Panc1 (cell line): ENCODE results near the gene LRRC26. TPM values are rescaled to one million over a fixed set of nuclear protein-coding genes. Genes with fewer than 3 reads are reported as not detected.

Experiments used
- ATAC-seq: fragments of 200-7000 bp; cut with Tn5 transposase; 2 replicates; pipeline ENCODE4 v1.9.1; 2020; ENCODE audit warnings: mild to moderate bottlenecking, moderate library complexity
- BruUV-seq: library from RNA; stranded (reverse); fragments of 400-500 nt; replicated peaks from 2 replicates; lab custom pipeline; 2021; lab: Mats Ljungman, UMichigan
- CTCF ChIA-PET: fragments of 300-600 bp; sonication (Branson Sonifier 250); formaldehyde crosslinking; loops from one replicate; lab custom pipeline; 2022; ENCODE audit warnings: antibody characterized with exemption; lab: Charles Lee
- POLR2A ChIA-PET: fragments of 300-600 bp; sonication (Branson Sonifier 250); formaldehyde crosslinking; loops from one replicate; lab custom pipeline; 2022; ENCODE audit warnings: antibody characterized with exemption; lab: Charles Lee
- DNase-seq: peaks from one replicate; pipeline ENCODE4 v3.0.0-alpha.2; 2010; ENCODE audit warnings: low read depth, low spot score
- H3K27ac ChIP-seq: 2 replicates; pipeline ENCODE4 v1.5.1; 2011; ENCODE audit warnings: mild to moderate bottlenecking, low read length, inconsistent platforms
- H3K27me3 ChIP-seq: fragments of 200-500 bp; sonication (Bioruptor generic); 2 replicates; pipeline ENCODE4 v1.6.0; 2014; ENCODE audit warnings: low read length, inconsistent platforms; ENCODE audit not compliant: control insufficient read depth, insufficient read depth
- H3K36me3 ChIP-seq: fragments of 200-500 bp; sonication (Bioruptor generic); 2 replicates; pipeline ENCODE4 v1.5.1; 2014; ENCODE audit warnings: inconsistent platforms, mild to moderate bottlenecking, low read length, moderate library complexity; ENCODE audit not compliant: control insufficient read depth, insufficient read depth
- H3K4me1 ChIP-seq: 2 replicates; pipeline ENCODE4 v1.5.1; 2011; ENCODE audit warnings: inconsistent platforms, mild to moderate bottlenecking, low read length, moderate library complexity; ENCODE audit not compliant: control insufficient read depth, insufficient read depth
- H3K4me3 ChIP-seq, 2 experiments: 2 replicates each; pipeline ENCODE4 v1.5.1; 2011 to 2012; ENCODE audit warnings: low read depth in 2 of 2, low read length in 2 of 2, mild to moderate bottlenecking in 2 of 2, inconsistent platforms in 1 of 2, moderate library complexity in 1 of 2
- H3K9me3 ChIP-seq: fragments of 200-500 bp; sonication (Bioruptor generic); 2 replicates; pipeline ENCODE4 v1.5.1; 2014; ENCODE audit warnings: low read depth, mild to moderate bottlenecking, inconsistent platforms, low read length, moderate library complexity; ENCODE audit not compliant: control insufficient read depth, insufficient read depth
- POLR2AphosphoS5 ChIP-seq: IDR thresholded peaks from 2 replicates; pipeline ENCODE4 v1.6.1; 2012; ENCODE audit warnings: mild to moderate bottlenecking, low read depth, low read length, moderate library complexity
- SIN3A ChIP-seq: IDR thresholded peaks from 2 replicates; pipeline ENCODE4 v1.6.1; 2012; ENCODE audit warnings: low read depth, mild to moderate bottlenecking, low read length, moderate library complexity, borderline replicate concordance; ENCODE audit not compliant: insufficient read depth
- TCF7L2 ChIP-seq: IDR thresholded peaks from 2 replicates; pipeline ENCODE4 v1.6.1; 2011; ENCODE audit warnings: mild to moderate bottlenecking, low read depth, low read length, inconsistent platforms
- in situ Hi-C: cut with HindIII; loops from 2 replicates; pipeline ENCODE4 v1.10.0; 2016; ENCODE audit warnings: low sequenced_read_pairs, low pct_unique_long_range_greater_than_20kb
- intact Hi-C: fragments of 100-400 bp; cut with micrococcal nuclease; formaldehyde crosslinking; loops from one replicate; pipeline ENCODE4 v1.10.0; 2022; ENCODE audit not compliant: unreplicated experiment
- total RNA-seq: library from RNA; stranded (reverse); gene quantifications from one replicate; pipeline ENCODE4 v1.2.1, GENCODE V29; 2021; ENCODE audit not compliant: unreplicated experiment
- TF ChIP-seq, protein P1 (sequence below), 2 experiments: IDR thresholded peaks; 2 replicates each; pipeline ENCODE4 v1.6.1; 2011 to 2012; ENCODE audit warnings: low read depth in 2 of 2, control low read depth in 1 of 2, low read length in 1 of 2, mild to moderate bottlenecking in 1 of 2, moderate library complexity in 1 of 2; ENCODE audit not compliant: insufficient read depth in 1 of 2

Gene LRRC26
- total RNA-seq, 1 experiment from 2014 or later = 0.69 TPM

DNA sequence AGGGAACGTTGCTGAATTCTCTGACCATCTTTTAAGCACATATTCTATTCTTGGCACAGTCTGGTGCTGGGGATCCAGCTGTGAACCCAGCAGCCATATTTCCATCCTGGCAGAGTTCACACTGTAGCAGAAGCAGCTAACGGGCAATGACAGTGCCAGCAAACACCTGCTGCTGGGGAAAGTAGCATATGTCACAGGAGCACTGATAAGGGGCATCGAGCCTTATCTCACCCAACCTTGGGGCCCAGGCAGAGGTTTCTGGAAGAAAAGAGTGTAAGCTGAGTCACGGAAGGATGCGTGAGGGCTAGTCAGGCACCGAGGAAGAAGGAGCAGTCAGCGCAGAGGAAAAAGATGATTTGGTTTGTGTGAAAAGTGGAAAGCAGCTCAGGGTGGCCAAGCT is 36.8 kb upstream of the LRRC26 start:
- peak overlapping the region; percentile 87 for H3K27ac ChIP-seq
- DNase-seq (no peak), ATAC-seq (no peak)
- H3K9me3 ChIP-seq = no peaks in the 10 kb centered on the region
- H3K27me3 ChIP-seq = no peaks in the 10 kb centered on the region
- TF ChIP-seq POLR2AphosphoS5 (no peak), TCF7L2 (no peak)
- TF ChIP-seq, protein P1, sequence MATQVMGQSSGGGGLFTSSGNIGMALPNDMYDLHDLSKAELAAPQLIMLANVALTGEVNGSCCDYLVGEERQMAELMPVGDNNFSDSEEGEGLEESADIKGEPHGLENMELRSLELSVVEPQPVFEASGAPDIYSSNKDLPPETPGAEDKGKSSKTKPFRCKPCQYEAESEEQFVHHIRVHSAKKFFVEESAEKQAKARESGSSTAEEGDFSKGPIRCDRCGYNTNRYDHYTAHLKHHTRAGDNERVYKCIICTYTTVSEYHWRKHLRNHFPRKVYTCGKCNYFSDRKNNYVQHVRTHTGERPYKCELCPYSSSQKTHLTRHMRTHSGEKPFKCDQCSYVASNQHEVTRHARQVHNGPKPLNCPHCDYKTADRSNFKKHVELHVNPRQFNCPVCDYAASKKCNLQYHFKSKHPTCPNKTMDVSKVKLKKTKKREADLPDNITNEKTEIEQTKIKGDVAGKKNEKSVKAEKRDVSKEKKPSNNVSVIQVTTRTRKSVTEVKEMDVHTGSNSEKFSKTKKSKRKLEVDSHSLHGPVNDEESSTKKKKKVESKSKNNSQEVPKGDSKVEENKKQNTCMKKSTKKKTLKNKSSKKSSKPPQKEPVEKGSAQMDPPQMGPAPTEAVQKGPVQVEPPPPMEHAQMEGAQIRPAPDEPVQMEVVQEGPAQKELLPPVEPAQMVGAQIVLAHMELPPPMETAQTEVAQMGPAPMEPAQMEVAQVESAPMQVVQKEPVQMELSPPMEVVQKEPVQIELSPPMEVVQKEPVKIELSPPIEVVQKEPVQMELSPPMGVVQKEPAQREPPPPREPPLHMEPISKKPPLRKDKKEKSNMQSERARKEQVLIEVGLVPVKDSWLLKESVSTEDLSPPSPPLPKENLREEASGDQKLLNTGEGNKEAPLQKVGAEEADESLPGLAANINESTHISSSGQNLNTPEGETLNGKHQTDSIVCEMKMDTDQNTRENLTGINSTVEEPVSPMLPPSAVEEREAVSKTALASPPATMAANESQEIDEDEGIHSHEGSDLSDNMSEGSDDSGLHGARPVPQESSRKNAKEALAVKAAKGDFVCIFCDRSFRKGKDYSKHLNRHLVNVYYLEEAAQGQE (IDR thresholded peaks at IDR 0.05; ENCODE audit: insufficient read depth in 1 of 2, low read depth in 2 of 2, low read length in 1 of 2) = no peak
- no TSS peak for BruUV-seq
- peaks cover 2% of the 10 kb centered on the region; the same call in 1 of the 2 replicates for H3K36me3 ChIP-seq
- ChIA-PET POLR2A (no interaction called here), CTCF (no interaction called here)
- in situ Hi-C loops (no loop called here), intact Hi-C loops (no loop called here)
- H3K4me3 ChIP-seq = peak overlapping the region; percentile 84 to 90
- peaks cover 20% of the 10 kb centered on the region for H3K4me1 ChIP-seq

DNA sequence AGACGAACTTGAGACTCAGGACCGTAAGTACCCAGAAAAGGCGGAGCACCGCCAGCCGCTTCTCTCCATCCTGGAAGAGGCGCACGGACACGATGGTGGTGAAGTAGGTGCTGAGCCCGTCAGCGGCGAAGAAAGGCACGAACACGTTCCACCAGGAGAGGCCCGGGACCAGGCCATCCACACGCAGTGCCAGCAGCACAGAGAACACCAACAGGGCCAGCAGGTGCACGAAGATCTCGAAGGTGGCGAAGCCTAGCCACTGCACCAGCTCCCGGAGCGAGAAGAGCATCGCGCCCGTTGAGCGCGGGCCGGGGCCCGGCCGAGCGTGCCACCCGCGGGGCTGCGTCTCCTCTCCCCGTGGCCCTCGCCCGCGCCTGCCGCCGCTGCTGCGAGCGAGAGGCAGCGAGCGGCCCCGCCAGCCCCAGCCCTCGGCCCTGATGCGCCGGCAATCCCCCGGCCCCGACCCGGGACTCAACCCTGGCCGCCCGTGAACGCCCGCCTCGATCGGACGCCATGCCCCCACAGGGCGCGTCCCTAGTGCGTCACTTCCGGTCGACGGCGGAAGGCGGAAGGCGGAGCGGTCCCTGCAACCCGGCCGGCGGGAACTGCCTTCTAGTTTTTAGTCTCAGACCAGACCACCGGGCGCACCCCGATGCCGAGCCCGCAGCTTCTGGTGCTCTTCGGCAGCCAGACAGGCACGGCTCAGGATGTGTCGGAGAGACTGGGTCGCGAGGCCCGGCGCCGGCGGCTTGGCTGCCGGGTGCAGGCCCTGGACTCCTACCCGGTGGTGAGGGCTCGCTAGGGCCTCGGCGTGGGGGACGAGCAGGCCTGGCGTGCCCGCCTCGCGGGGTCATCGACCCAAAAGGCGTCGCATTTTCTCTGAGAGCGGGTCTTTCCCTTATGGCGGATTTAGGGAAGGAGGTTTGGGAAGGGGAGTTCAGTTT is 35.5 kb upstream of the LRRC26 start, which contains the start of the genes NDOR1 and TMEM203:
TSS of gene NDOR1 (plus strand) at position 575 of the 944 bp plus-strand sequence. CDS start at position 653, 78 bp downstream.
TSS of gene TMEM203 (minus strand) at position 523 of the 944 bp plus-strand sequence. CDS start at position 289, 234 bp downstream.
- TF ChIP-seq, protein P1 (IDR thresholded peaks at IDR 0.05; ENCODE audit: insufficient read depth in 1 of 2, low read depth in 2 of 2, low read length in 1 of 2) = no peak
- peak; percentile 91; the same call in 1 of the 2 replicates for TF ChIP-seq SIN3A
- TF ChIP-seq POLR2AphosphoS5 = peak; percentile 74
- peak; percentile 78 for ATAC-seq
- no peaks in the 10 kb centered on the region for H3K27me3 ChIP-seq
- in situ Hi-C loops (no loop called here), intact Hi-C loops (no loop called here)
- CTCF ChIA-PET = no interaction called here
- no peaks in the 10 kb centered on the region for H3K9me3 ChIP-seq
- peak within 1 kb of the TSS; percentile 84 to 90 for H3K4me3 ChIP-seq
- DNase-seq = no peak
- no TSS peak for BruUV-seq
- H3K36me3 ChIP-seq = peaks cover 2% of the 10 kb centered on the region; the same call in 1 of the 2 replicates
- peaks cover 22% of the 10 kb centered on the region for H3K4me1 ChIP-seq
- POLR2A ChIA-PET = interaction anchor here (0.6 kb wide), 1 partner anchor 15 kb away, joined by 3 read pairs; no protein-coding TSS in a partner anchor
- peak within 1 kb of the TSS; percentile 87 for H3K27ac ChIP-seq
